Activated CD8-positive, alpha-beta memory T cell treated with anti-CD3 and anti-CD28 coated beads, Interleukin-2, amount 50 U/mL, for 48 hours (primary cell): ENCODE measurements around the gene PHLPP1.

ENCODE experiments used
- DNase-seq: peaks from one replicate; pipeline ENCODE4 v3.0.0-alpha.2; 2020

Gene PHLPP1

DNA sequence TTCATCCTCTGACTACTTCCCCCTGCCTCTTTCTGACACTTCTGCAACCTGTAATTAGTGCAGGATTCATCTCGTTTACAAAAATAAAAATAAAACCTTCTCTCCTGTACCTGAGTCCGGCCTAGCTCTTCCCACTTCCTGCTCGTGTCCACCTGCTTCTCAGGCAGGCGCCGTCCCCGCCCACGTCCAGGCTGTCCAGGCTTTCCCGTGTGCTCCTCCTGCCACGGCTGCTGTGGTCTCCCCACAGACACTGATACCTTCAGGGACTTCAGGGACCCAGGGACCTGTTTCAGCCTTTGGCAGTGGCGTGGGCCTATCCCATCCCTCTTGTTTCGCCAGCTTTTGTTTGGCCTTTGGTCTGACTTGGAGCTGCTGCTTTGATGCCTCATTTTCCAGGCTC lies 272.5 kb downstream of the PHLPP1 start:
- DNase-seq, result no peak

GRCh38 chr18:62988471-62988870 lies 273.1 kb downstream of the PHLPP1 start:
- no peak for DNase-seq

DNA sequence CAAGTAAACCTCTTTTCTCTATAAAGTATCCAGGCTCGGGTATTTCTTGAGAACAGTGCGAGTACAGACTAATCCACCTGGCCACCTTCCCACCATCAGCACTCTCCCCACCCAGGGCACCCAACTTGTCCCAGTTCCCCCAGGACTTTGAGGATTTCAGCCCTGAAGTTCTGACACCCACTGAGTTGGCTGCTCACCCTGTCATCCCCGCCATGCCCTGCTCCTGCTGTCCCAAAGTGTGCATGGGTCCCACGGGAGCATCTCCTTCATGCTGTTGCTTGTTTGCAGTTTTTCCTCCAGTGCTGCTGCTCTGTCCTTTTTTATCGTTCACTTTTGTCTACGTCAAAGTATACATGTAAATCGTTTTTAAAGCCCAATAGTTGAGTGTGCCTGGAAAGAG lies 273.9 kb downstream of the PHLPP1 start:
- DNase-seq, result no peak

DNA sequence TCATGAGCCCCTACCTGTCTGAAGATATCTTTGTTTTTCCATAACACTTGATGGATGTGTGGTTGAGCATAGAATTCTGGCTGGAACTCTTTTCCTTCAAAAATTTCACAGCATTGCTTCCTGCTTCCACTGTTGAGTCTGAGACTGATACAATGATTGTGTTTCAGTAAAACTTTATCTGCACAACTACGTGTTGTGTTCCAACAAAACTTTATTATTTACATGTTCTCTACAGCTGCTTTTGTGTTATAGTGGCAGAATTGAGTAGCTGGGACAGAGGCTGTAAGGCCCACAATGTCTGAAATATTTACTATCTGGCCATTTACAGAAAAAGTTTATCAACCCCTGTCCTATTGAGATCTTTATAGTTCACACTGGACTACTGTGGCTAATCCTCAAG lies 275.3 kb downstream of the PHLPP1 start:
- DNase-seq, result no peak

- DNase-seq, result no peak
Observed at GRCh38 chr18:62991389-62991788, 276.0 kb downstream of the PHLPP1 start.

- DNase-seq, result peak; percentile 57
Observed at GRCh38 chr18:62991959-62992358, 276.6 kb downstream of the PHLPP1 start.

DNA sequence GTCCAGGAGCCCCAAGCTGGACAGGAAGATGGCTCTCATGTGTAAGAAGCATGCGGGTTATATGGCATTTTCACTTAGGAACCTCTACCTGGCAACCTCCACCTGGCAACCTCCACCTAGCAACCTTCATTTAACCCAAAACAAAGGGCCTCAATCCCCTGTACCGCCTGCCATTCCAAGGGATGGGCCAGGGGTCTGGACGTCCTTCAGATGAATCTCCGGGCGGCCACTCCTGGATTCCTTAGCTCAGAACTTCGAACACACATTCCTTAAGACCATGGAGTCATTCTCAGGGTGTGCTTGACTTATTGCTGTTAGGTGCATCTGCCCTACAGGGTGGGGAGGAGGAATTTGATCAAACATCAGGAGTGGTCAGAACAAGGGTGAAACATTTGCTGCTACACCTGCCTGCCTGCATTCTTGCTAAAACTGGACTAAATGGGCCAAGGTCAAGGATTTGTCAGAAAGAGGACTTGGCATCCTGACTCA lies 277.6 kb downstream of the PHLPP1 start:
- no peak for DNase-seq

GRCh38 chr18:62996566-62996965 lies 281.2 kb downstream of the PHLPP1 start:
- no peak for DNase-seq

- no peak for DNase-seq
Observed at GRCh38 chr18:62997076-62997475, 281.7 kb downstream of the PHLPP1 start.

- no peak for DNase-seq
Observed at GRCh38 chr18:62998443-62998842, 283.1 kb downstream of the PHLPP1 start.

GRCh38 chr18:62999392-62999791 lies 284.1 kb downstream of the PHLPP1 start:
- no peak for DNase-seq

DNA sequence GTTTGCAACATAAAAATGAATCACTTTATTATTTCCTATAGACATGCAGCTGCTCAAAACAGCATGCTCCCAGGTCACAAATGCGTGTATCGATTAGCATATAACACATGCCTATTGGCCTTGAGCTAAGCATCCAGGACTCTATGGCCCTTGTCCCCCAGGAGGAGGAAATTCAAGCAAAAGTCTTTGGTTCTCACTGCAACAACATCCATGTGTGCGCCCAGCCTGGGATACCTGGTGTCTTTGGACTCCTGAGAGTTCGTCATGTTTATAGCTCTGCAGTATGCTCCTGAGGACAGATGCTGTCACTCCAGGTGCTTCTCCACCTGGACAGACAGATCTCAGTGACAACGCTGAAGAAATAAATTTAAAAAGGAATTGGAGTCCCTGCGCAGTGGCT lies 284.6 kb downstream of the PHLPP1 start:
- no peak for DNase-seq

DNA sequence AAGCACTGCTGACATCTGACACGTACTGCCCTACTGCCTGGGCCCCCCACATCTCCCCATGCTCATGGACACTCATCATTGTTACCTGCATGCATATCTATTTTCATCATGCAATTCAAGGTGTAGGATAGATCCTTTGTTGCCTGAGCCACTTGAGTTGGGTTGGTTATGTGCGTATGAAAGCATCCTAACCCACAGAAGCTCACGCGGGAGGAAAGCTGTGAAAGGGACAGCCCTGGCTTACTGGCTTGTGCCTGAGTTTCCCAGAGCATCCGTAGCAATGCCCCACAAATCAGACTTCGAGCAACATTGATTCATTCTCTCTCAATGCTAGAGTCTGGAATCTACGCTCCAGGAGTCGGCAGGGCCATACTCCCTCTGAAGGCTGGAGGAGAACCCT lies 285.5 kb downstream of the PHLPP1 start:
- DNase-seq, result peak; percentile 38

- peak; percentile 41 for DNase-seq
Observed at GRCh38 chr18:63001861-63002260, 286.5 kb downstream of the PHLPP1 start.

GRCh38 chr18:63002305-63002704 lies 287.0 kb downstream of the PHLPP1 start:
- DNase-seq, result peak; percentile 46

GRCh38 chr18:63002803-63003445 lies 287.6 kb downstream of the PHLPP1 start:
- no peak for DNase-seq

DNA sequence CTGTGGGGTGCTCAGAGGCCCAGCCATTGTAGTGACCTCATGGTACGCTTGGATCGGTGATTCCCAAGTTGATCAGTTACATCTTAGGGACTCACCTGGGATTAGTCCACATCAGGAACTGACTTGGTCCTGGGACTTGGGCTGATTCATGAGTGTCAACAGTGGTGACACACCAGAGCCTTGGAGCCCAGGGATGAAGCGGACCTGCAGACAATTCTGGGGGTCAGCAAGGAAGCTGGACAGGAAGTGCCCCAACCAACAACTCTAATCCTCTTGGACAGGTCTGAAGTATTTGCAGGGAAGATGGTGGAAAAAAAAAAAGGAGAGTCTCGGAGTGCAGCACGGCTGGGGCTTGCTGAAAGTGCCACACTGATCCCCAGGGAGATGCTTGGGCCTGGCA lies 288.6 kb downstream of the PHLPP1 start:
- DNase-seq, result peak; percentile 37

DNA sequence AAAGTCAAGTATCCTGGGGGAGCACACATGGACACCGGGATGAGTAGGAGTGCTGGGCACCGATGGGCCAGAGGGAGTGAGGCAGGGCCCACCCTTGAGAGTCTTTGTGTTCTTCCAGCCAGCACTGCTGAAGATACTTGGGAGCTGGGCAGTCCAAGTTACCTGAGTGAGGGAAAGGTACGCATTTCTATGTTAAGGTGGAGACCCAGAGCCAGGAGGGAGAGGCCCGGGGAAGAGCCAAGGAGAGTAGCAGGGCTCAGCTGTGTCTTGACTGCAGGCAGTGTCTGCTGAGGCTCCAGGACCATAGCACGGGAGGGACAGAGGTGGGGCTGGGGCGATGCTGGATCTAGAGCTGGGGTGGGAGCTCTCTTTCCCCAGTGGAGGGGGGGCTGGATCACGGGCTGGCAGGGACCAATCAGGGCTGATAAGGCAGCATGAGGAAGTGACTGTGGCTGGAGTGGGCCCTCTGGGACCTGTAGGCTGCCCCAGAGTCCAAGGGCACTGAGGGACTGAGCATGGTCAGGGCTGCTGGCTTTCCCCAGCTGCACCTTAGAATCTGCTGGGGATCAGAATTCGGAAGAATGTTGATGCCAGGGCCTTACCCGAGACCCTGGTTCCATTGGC lies 289.2 kb downstream of the PHLPP1 start:
- DNase-seq, result peak; percentile 38

- DNase-seq, result no peak
Observed at GRCh38 chr18:63005306-63005705, 290.0 kb downstream of the PHLPP1 start.

GRCh38 chr18:63007231-63007630 lies 291.9 kb downstream of the PHLPP1 start:
- DNase-seq, result no peak

GRCh38 chr18:63016270-63016669 lies 300.9 kb downstream of the PHLPP1 start:
- DNase-seq, result no peak

DNA sequence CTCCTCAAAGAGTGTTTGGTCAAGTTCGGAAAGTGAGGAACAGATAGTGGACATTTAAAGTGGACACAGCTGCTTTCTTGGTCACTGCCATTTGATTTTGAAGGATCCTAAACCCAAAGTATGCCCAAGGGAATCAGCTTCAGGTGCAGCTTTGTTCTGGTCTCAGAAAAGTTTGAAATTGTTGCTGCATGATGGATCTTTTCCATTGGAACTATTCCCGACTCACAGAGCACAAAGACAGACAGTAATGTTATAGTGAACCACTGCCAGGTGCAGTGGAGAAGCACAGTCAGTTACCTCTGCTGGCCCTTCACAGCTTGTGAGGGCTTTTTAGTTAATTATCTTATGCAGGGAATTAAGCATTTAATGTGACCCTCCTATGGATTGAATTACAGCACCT lies 301.7 kb downstream of the PHLPP1 start:
- no peak for DNase-seq

DNA sequence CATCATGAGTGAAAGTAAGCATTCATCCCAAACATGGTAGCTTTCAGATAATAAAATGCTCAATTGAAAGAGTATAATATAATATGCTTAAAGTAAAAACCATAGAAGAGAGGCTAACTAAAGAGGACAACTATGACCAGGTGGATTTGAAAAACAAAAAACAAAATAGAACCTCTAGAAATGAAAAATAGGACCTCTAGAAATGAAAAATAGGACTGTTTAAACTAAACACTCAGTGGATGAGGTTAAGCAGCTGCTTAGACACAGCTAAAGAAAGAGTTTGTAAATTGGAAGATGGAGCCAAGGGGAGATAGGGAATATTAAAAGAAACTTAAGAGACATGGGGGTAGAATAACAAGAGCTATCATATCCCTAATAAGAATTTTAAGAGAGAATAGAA lies 302.6 kb downstream of the PHLPP1 start:
- no peak for DNase-seq

- DNase-seq, result peak; percentile 72
Observed at GRCh38 chr18:63022429-63023022, 307.2 kb downstream of the PHLPP1 start.
